GM21360 (cell line): ENCODE measurements around the gene UBE2E2.
"Not testable (repeated sequence)": the region's sequence is repeated elsewhere in the genome, so short reads cannot be mapped to it uniquely, and the experiment has no call there.

Experiments
- ATAC-seq: cut with Tn5 transposase; IDR thresholded peaks from one replicate; pipeline ENCODE4 v1.9.1; 2021; ENCODE audit warnings: mild to moderate bottlenecking, moderate library complexity; ENCODE audit not compliant: unreplicated experiment

The UBE2E2 gene

GRCh38 chr3:23602971-23603370 is 399.8 kb downstream of the UBE2E2 start:
- no peak for ATAC-seq

GRCh38 chr3:23607184-23607847 is 404.2 kb downstream of the UBE2E2 start:
- no peak for ATAC-seq

- no peak for ATAC-seq
Measured at GRCh38 chr3:23608650-23609049, 405.5 kb downstream of the UBE2E2 start.

- peak; percentile 54 for ATAC-seq
Measured at GRCh38 chr3:23611737-23612295, 408.7 kb downstream of the UBE2E2 start.

GRCh38 chr3:23612296-23612891 is 409.3 kb downstream of the UBE2E2 start:
- peak; percentile 30 for ATAC-seq

- ATAC-seq: no peak
Measured at GRCh38 chr3:23615068-23615467, 411.9 kb downstream of the UBE2E2 start.

- ATAC-seq: not testable (repeated sequence)
Measured at GRCh38 chr3:23618475-23618874, 415.3 kb downstream of the UBE2E2 start.

- no peak for ATAC-seq
Measured at GRCh38 chr3:23619705-23620637, 416.8 kb downstream of the UBE2E2 start.

GRCh38 chr3:23620638-23621015 is 417.5 kb downstream of the UBE2E2 start:
- no peak for ATAC-seq

GRCh38 chr3:23623844-23624243 is 420.7 kb downstream of the UBE2E2 start:
- no peak for ATAC-seq

GRCh38 chr3:23624305-23624704 is 421.2 kb downstream of the UBE2E2 start:
- peak; percentile 67 for ATAC-seq

- no peak for ATAC-seq
Measured at GRCh38 chr3:23626442-23626841, 423.3 kb downstream of the UBE2E2 start.

GRCh38 chr3:23629181-23629894 is 426.2 kb downstream of the UBE2E2 start:
- no peak for ATAC-seq

- ATAC-seq: no peak
Measured at GRCh38 chr3:23633261-23633960, 430.3 kb downstream of the UBE2E2 start.

GRCh38 chr3:23637339-23637738 is 434.2 kb downstream of the UBE2E2 start:
- no peak for ATAC-seq

- ATAC-seq: no peak
Measured at GRCh38 chr3:23640471-23641146, 437.5 kb downstream of the UBE2E2 start.
